Fibroblast of the aortic adventitia (primary cell): Measurements from ENCODE around the gene PRKN. TPM values are rescaled to one million over a fixed set of nuclear protein-coding genes. Genes with fewer than 3 reads are reported as not detected.

Experiments
- DNase-seq: peaks from one replicate; pipeline ENCODE4 v3.0.0-alpha.2; 2010; ENCODE audit warnings: low read depth
- H3K4me3 ChIP-seq: 2 replicates; pipeline ENCODE4 v1.5.1; 2011; ENCODE audit warnings: low read depth, mild to moderate bottlenecking, control low read depth, low read length, moderate library complexity
- total RNA-seq: library from RNA; depleted of rRNA; stranded (reverse); fragments of >200 nt; gene quantifications from 2 replicates; pipeline ENCODE4 v1.2.3, GENCODE V29; 2012; ENCODE audit warnings: low replicate concordance
- TF ChIP-seq, protein P1 (sequence below): IDR thresholded peaks from 2 replicates; pipeline ENCODE4 v1.5.1; 2011; ENCODE audit warnings: mild to moderate bottlenecking, low read length, control low read depth, inconsistent platforms; ENCODE audit not compliant: insufficient read depth

Gene PRKN
- total RNA-seq, 1 donor = 2.0 TPM

GRCh38 chr6:162005372-162005771 is 722.2 kb downstream of the PRKN start:
- no peak for DNase-seq
- no peak overlapping the region for H3K4me3 ChIP-seq
- TF ChIP-seq, protein P1, sequence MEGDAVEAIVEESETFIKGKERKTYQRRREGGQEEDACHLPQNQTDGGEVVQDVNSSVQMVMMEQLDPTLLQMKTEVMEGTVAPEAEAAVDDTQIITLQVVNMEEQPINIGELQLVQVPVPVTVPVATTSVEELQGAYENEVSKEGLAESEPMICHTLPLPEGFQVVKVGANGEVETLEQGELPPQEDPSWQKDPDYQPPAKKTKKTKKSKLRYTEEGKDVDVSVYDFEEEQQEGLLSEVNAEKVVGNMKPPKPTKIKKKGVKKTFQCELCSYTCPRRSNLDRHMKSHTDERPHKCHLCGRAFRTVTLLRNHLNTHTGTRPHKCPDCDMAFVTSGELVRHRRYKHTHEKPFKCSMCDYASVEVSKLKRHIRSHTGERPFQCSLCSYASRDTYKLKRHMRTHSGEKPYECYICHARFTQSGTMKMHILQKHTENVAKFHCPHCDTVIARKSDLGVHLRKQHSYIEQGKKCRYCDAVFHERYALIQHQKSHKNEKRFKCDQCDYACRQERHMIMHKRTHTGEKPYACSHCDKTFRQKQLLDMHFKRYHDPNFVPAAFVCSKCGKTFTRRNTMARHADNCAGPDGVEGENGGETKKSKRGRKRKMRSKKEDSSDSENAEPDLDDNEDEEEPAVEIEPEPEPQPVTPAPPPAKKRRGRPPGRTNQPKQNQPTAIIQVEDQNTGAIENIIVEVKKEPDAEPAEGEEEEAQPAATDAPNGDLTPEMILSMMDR = no peak

DNA sequence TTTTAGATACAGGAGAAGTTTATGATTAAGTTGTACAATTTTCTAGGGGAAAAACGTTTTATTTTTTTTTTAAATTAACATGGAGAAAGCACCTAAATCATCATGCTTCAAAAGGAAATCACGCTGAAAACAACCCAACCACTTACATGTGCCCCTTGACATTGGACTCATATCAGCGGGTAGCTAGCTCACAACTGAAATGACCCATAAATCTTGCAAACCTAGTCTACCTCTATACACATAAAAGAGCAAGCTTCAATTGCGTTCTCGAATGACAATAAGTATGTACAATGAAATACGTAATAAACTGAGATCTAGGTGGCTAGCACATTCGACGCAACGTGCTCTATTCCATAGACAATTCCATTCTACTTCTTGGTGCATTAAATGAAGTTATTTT is 730.8 kb downstream of the PRKN start:
- H3K4me3 ChIP-seq = no peak overlapping the region
- DNase-seq = no peak
- TF ChIP-seq, protein P1 = no peak

DNA sequence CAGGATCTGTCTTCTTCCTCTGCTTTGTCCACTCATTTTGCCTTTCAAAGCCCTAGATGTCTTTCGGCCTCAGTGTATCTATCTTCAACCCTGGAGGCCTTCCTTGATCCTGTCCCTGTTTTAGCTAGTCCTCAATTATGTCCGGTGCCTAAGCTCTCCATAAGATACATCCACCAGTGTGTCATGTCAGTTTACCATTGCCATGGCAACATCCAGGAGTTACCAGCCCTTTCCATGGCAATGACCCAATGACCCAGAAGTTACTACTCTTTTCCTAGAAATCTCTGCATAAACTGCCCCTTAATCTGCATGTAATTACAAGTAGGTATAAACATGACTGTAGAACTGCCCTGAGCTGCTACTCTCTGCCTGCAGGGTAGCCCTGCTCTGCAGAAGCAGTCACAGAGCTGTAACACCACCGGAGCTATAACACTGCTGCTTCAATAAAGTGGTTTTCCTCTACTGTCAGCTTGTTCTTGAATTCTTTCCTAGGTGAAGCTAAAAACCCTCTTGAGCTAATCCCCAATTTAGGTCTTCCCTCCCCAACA is 741.6 kb downstream of the PRKN start:
- TF ChIP-seq, protein P1 = no peak
- no peak for DNase-seq
- H3K4me3 ChIP-seq = no peak overlapping the region

- H3K4me3 ChIP-seq = no peak overlapping the region
- no peak for DNase-seq
- TF ChIP-seq, protein P1 = no peak
Measured at GRCh38 chr6:161984713-161985112, 742.9 kb downstream of the PRKN start.

DNA sequence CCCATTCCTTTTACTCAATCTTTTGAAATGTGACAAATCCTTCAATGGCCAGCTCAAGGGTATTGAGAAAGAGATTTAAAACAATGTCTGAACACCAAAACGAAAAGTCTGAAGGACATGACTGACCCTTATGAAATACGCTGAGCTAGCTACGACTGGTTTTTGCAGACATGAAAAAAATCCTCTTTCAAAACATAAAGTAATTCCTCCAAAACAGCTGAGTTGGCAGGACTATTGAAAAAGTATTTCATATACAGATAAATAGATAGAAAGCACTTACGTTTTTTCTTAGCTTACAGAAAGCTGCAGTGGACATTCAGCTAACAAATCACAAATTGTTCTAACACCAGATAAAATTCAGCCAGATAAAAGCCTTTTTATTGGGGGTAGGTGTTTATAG is 751.0 kb downstream of the PRKN start:
- DNase-seq = no peak
- TF ChIP-seq, protein P1 = no peak
- no peak overlapping the region for H3K4me3 ChIP-seq

DNA sequence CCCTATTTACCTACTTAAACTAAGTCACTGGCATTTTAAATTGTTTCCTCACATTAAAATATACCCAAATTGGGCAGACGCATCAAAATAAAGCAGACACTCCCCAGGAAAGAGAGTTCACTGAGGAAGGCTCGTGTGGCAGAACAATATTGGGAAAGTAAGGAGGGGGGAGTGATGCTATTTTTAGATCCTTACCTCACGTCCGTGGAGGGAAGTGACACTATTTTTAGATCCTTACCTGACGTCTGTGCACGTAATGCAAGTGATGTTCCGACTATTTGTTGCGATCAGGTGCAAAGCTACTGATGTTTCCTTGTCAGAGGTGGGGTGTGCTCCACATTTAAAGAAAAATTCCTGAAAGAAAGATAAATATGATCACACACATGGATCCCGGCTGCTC is 754.5 kb downstream of the PRKN start:
- H3K4me3 ChIP-seq = no peak overlapping the region
- TF ChIP-seq, protein P1 = no peak
- no peak for DNase-seq

DNA sequence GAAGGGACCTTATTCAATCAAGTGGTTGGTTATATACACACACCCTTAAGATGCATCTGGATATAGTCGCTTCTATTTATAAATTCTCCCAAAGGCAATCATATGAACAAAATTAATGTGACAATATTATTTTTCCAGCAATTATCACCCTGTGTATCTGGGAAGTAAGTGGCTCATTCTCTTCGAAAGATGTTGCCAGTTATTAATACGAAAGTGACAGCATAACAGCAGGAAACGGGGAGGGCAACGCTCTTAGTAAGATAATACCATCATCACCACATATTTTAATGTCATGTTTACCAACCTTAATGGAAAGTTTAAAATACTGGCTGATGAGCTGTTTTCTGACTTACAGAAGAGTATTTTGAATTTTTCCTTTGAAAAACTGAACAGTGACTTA is 756.5 kb downstream of the PRKN start:
- no peak overlapping the region for H3K4me3 ChIP-seq
- TF ChIP-seq, protein P1 = no peak
- no peak for DNase-seq
